Psoas muscle (tissue), 8 donors: ENCODE data around the gene SIN3B. TPM values are rescaled to one million over a fixed set of nuclear protein-coding genes. Genes with fewer than 3 reads are reported as not detected.

Source experiments
- ATAC-seq, 4 donors: fragments of 200-7000 bp; cut with Tn5 transposase; one replicate each; pipeline ENCODE4 v1.9.1; 2020; ENCODE audit warnings: moderate library complexity in 3 of 4, mild to moderate bottlenecking in 2 of 4
- DNase-seq, 2 donors: peaks; one replicate each; pipeline ENCODE4 v3.0.0-alpha.2; 2020
- H3K27ac ChIP-seq: fragments of 200-600 bp; one replicate; pipeline ENCODE4 v1.8.0; 2022
- H3K27me3 ChIP-seq, 3 donors: fragments of 200-600 bp in 1 of 3; one replicate each; pipeline versions ENCODE4 v1.6.1 to v1.8.0; 2013 to 2022; ENCODE audit warnings: low read length in 2 of 3, mild to moderate bottlenecking in 2 of 3, moderate library complexity in 1 of 3; ENCODE audit not compliant: insufficient read depth in 3 of 3
- H3K36me3 ChIP-seq, 2 donors: fragments of 200-600 bp in 1 of 2; one replicate each; pipeline versions ENCODE4 v1.6.1 to v1.8.0; 2013 to 2022; ENCODE audit warnings: low read depth in 1 of 2, mild to moderate bottlenecking in 1 of 2, moderate library complexity in 1 of 2; ENCODE audit not compliant: insufficient read depth in 1 of 2
- H3K4me1 ChIP-seq: fragments of 200-600 bp; one replicate; pipeline ENCODE4 v1.8.0; 2022
- H3K4me3 ChIP-seq: fragments of 200-600 bp; one replicate; pipeline ENCODE4 v1.8.0; 2022; ENCODE audit warnings: mild to moderate bottlenecking
- H3K9me3 ChIP-seq: fragments of 200-600 bp; one replicate; pipeline ENCODE4 v1.8.0; 2022
- CTCF ChIP-seq: fragments of 200-600 bp; IDR thresholded peaks from one replicate; pipeline ENCODE4 v1.8.0; 2022; ENCODE audit warnings: antibody characterized with exemption
- whole genome bisulfite sequencing, 3 donors: extraction: QIAGEN DNeasy Blood & Tissue Kit; methylation state at CpG; one replicate each; pipeline versions ENCODE4 v1.1.6 to v1.1.7; 2013; 5-methylcytosine and 5-hydroxymethylcytosine counted together
- intact Hi-C, 2 donors: fragments of 100-400 bp; cut with DNase I; formaldehyde crosslinking; loops; one replicate each; pipeline versions ENCODE4 v1.11.0 to v1.14.2; 2022
- polyA plus RNA-seq, 3 donors: library from polyadenylated mRNA; stranded (reverse); fragments of 200-250 nt; gene quantifications; one replicate each; pipeline ENCODE4 v1.2.3, GENCODE V29; 2013
- total RNA-seq, 4 donors: library from RNA; stranded (reverse); fragmentation: NEBNext Ultra II Directional in 2 of 4; extraction: Animal tissue kit (Norgen Biotek cat#: 25700) in 2 of 4; gene quantifications; one replicate each; pipeline versions ENCODE4 v1.2.1 to v1.2.4, GENCODE V29; 2021 to 2023
- donor health status: healthy with polysubstance abuse.
- donor health status: DM: no; HTN: no; CAD: no; lungs with moderate emphysema.
- donor health status: Bipolar disorder and iron deficiency.
- donor health status: healthy.
- donor health status: DM: yes; HTN: yes; CAD: no.
- donor health status: DM: no; HTN: no; CAD: no.
- donor health status: DM: no; HTN: no; CAD: no.
- donor health status: DM: yes; HTN: yes; CAD: no.

Gene SIN3B
- total and polyA plus RNA-seq, 7 donors: 11.8 to 23.8 (median 18.0) TPM

DNA sequence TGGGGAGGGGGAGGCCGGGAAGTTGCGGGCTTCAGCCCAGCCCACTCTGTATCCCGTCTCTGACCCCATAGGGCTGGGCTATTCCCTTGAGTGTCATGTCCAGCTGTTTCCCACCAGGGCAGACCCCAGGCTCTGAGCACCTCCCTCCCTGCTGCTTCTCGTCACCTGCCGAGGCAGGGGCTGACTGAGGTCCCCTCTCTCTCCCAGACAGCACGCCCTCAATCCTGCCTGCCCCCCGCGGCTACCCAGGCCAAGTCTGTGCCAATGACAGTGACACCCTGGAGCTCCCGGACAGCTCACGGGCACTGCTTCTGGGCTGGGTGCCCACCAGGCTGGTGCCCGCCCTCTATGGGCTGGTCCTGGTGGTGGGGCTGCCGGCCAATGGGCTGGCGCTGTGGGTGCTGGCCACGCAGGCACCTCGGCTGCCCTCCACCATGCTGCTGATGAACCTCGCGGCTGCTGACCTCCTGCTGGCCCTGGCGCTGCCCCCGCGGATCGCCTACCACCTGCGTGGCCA is 60.2 kb downstream of the SIN3B start:
- Histone ChIP-seq H3K9me3 (no peaks in the 10 kb centered on the region), H3K4me3 (peak overlapping the region; percentile 36), H3K4me1 (peaks cover 4% of the 10 kb centered on the region), H3K27ac (peak overlapping the region; percentile 38), H3K27me3 (peaks cover 0 to 21% (median 3%) of the 10 kb centered on the region in 3 donors), H3K36me3 (no peaks in the 10 kb centered on the region)
- intact Hi-C loops: no loop called here
- ATAC-seq (peak; percentile 32 to 72 (median 59)), DNase-seq (peak in 1 of 2 donors; percentile 70)
- 42 to 51% (median 46%) methylated on average over 19 to 22 of the region's 22 CpGs for WGBS, 3 donors
- no peak for TF ChIP-seq CTCF

DNA sequence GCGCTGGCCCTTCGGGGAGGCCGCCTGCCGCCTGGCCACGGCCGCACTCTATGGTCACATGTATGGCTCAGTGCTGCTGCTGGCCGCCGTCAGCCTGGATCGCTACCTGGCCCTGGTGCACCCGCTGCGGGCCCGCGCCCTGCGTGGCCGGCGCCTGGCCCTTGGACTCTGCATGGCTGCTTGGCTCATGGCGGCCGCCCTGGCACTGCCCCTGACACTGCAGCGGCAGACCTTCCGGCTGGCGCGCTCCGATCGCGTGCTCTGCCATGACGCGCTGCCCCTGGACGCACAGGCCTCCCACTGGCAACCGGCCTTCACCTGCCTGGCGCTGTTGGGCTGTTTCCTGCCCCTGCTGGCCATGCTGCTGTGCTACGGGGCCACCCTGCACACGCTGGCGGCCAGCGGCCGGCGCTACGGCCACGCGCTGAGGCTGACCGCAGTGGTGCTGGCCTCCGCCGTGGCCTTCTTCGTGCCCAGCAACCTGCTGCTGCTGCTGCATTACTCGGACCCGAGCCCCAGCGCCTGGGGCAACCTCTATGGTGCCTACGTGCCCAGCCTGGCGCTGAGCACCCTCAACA is 60.8 kb downstream of the SIN3B start:
- H3K4me1 ChIP-seq: peaks cover 4% of the 10 kb centered on the region
- WGBS, 3 donors: 93 to 95% (median 94%) methylated on average over 45 to 48 of the region's 48 CpGs
- ATAC-seq (peak in 2 of 4 donors; percentile 2 to 16), DNase-seq (peak in 1 of 2 donors; percentile 48)
- intact Hi-C loops: no loop called here
- no peaks in the 10 kb centered on the region for H3K36me3 ChIP-seq
- peaks cover 0 to 26% (median 7%) of the 10 kb centered on the region in 3 donors for H3K27me3 ChIP-seq
- H3K4me3 ChIP-seq: peak overlapping the region; percentile 36
- H3K9me3 ChIP-seq: no peaks in the 10 kb centered on the region
- no peak for TF ChIP-seq CTCF
- no peak overlapping the region for H3K27ac ChIP-seq

DNA sequence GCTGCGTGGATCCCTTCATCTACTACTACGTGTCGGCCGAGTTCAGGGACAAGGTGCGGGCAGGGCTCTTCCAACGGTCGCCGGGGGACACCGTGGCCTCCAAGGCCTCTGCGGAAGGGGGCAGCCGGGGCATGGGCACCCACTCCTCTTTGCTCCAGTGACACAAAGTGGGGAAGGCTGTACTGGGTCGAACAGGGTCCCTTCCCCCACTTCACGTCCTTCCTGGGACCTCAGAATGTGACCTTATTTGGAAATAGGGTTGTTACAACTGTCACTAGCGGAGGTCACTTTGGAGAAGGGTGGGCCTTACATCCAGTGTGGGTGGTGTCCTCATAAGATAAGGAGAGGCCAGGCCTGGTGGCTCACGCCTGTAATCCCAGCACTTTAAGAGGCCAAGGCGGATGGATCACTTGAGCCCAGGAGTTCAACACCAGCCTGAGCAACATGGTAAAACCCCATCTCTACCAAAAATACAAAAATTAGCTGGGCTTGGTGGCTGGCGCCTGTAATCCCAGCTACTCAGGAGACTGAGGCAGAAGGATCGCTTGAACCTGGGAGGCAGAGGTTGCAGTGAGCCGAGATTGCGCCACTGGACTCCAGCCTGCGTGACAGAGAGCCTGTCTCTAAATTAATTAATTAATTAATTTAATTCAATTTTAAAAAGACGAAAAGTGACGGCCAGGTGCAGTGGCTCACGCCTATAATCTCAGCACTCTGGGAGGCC is 61.4 kb downstream of the SIN3B start:
- DNase-seq (no peak), ATAC-seq (no peak)
- H3K36me3 ChIP-seq: no peaks in the 10 kb centered on the region
- no peak overlapping the region for H3K27ac ChIP-seq
- intact Hi-C loops: no loop called here
- H3K4me3 ChIP-seq: no peak overlapping the region
- peaks cover 4% of the 10 kb centered on the region for H3K4me1 ChIP-seq
- H3K27me3 ChIP-seq: peaks cover 0 to 33% (median 7%) of the 10 kb centered on the region in 3 donors
- WGBS, 3 donors: 85 to 88% (median 86%) methylated on average over 24 of the region's 24 CpGs
- H3K9me3 ChIP-seq: no peaks in the 10 kb centered on the region
- no peak for TF ChIP-seq CTCF

- Histone ChIP-seq H3K36me3 (no peaks in the 10 kb centered on the region), H3K27me3 (peaks cover 0 to 43% (median 14%) of the 10 kb centered on the region in 3 donors), H3K4me3 (no peak overlapping the region), H3K27ac (no peak overlapping the region), H3K4me1 (peaks cover 4% of the 10 kb centered on the region), H3K9me3 (no peaks in the 10 kb centered on the region)
- TF ChIP-seq CTCF: no peak
- 68 to 73% (median 72%) methylated on average over 12 of the region's 12 CpGs for WGBS, 3 donors
- no peak for DNase-seq
- intact Hi-C loops: no loop called here
- ATAC-seq: no peak
These were observed 62.6 kb downstream of the SIN3B start for GRCh38 chr19:16891696-16892382.
